ENCODE data around the gene KIZ. TPM values are rescaled to one million over a fixed set of nuclear protein-coding genes. Genes with fewer than 3 reads are reported as not detected.

The KIZ gene
- 42.3 TPM for total RNA-seq
- long read RNA-seq, transcript KIZ-210 (13 exons, 2,130 nt) = major isoform, 19 of 22 reads
- long read RNA-seq, partial matches to known transcripts = 1 of 22 reads
- long read RNA-seq, other reads (novel, unspliced or antisense) = 1 of 22 reads

DNA sequence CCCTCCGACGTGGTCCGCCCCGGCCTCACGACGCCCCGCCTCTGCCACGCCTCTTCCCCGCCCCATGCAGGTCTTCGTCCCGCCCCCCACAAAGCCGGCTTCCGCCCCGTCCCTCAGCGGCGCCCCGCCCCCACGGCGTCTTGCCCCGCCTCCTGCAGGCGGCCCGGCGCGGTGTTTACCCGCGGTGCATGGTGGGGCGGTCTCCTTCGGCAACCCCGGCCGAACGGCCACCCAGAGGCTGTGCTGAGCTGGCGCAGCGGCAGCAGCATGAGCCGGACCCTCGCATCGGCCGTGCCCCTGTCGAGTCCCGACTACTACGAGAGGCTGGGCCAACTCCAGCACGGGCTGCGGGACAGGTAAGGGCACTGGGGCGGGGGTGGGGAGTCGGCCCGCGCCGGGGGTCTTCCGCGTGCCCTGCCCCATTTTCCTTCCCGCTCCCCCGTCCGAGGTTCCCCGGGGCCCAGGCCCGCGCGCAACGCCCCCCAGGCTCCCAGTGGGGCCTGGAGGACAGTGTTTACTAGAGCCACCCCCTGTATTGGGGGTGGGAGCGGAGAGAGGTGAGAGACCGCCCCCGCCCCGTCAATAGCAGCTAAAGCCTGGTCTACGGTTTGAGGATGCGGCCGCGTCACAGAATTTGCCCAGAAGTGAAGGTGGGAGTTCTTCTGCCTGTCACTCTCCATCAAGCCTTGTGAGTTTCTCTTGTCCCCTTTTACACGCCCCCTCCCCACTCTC, at the start of gene KIZ:
Gene KIZ (plus strand): TSS at position 234 of the 732 bp plus-strand sequence. CDS start 34 bp downstream, at position 268.
- peak; percentile 60 for TF ChIP-seq CTCF (IDR thresholded peaks at IDR 0.05; ENCODE audit: borderline replicate concordance)
- Histone ChIP-seq H3K4me3 (peak within 1 kb of the TSS; percentile 98), H3K9me3 (replicated peaks) (no peaks in the 10 kb centered on the region), H3K36me3 (peaks cover 4% of the 10 kb centered on the region), H3K27ac (replicated peaks) (peak within 1 kb of the TSS; percentile 87), H3K4me1 (peaks cover 31% of the 10 kb centered on the region), H3K27me3 (ENCODE audit: low read depth) (no peaks in the 10 kb centered on the region)
- peak; percentile 97 for DNase-seq
- intact Hi-C loops (cut with micrococcal nuclease) = no loop called here

GRCh38 chr20:21077809-21078345, 48.0 kb upstream of the KIZ start:
- no peak for TF ChIP-seq CTCF (IDR thresholded peaks at IDR 0.05; ENCODE audit: borderline replicate concordance)
- peaks cover 72% of the 10 kb centered on the region for H3K27me3 ChIP-seq (ENCODE audit: low read depth)
- intact Hi-C loops (cut with micrococcal nuclease) = no loop called here

DNA sequence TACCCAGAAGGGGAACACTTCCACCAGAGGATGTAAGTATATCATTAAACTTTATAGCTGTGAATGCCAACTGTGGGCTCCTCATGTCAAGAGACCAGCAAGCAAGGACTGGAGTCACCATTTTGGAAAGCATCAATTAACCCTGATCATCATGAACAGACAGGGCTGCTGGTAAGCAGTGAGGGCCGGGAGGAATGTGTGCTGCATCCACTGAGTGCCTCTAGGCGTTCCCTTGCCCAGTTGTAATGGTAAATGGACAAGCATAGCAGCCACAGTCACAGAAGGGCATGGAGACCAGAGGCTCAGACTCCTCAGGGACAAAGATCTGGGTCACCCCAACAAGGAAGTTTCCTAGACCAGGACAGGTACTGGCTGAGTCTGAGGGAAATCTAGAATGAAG, 43.3 kb upstream of the KIZ start:
- no peak for TF ChIP-seq CTCF (IDR thresholded peaks at IDR 0.05; ENCODE audit: borderline replicate concordance)
- H3K27ac ChIP-seq (replicated peaks) = no peak overlapping the region
- intact Hi-C loops (cut with micrococcal nuclease) = no loop called here
- peaks cover 93% of the 10 kb centered on the region for H3K27me3 ChIP-seq (ENCODE audit: low read depth)
- no peak for DNase-seq
- no peaks in the 10 kb centered on the region for H3K9me3 ChIP-seq (replicated peaks)
- H3K4me1 ChIP-seq = no peaks in the 10 kb centered on the region
- H3K36me3 ChIP-seq = no peaks in the 10 kb centered on the region
- H3K4me3 ChIP-seq = no peak overlapping the region

More at GRCh38 chr20:21077809-21078345, 48.0 kb upstream of the KIZ start:
- no peak overlapping the region for H3K4me3 ChIP-seq
- no peak overlapping the region for H3K27ac ChIP-seq (replicated peaks)
- no peaks in the 10 kb centered on the region for H3K9me3 ChIP-seq (replicated peaks)
- no peak for DNase-seq
- H3K4me1 ChIP-seq = no peaks in the 10 kb centered on the region
- H3K36me3 ChIP-seq = no peaks in the 10 kb centered on the region

- Histone ChIP-seq H3K27me3 (ENCODE audit: low read depth) (peaks cover 94% of the 10 kb centered on the region), H3K4me3 (no peak overlapping the region)
- intact Hi-C loops (cut with micrococcal nuclease) = no loop called here
Measured at GRCh38 chr20:21083825-21084325, 42.0 kb upstream of the KIZ start.

More at GRCh38 chr20:21083825-21084325, 42.0 kb upstream of the KIZ start:
- no peak for DNase-seq
- no peaks in the 10 kb centered on the region for H3K36me3 ChIP-seq
- H3K4me1 ChIP-seq = no peaks in the 10 kb centered on the region
- H3K27ac ChIP-seq (replicated peaks) = no peak overlapping the region
- no peaks in the 10 kb centered on the region for H3K9me3 ChIP-seq (replicated peaks)
- TF ChIP-seq CTCF (IDR thresholded peaks at IDR 0.05; ENCODE audit: borderline replicate concordance) = no peak

Data from left ventricle myocardium inferior (tissue), 1 donor.